ENCODE data around the gene ENGASE.

The ENGASE gene

DNA sequence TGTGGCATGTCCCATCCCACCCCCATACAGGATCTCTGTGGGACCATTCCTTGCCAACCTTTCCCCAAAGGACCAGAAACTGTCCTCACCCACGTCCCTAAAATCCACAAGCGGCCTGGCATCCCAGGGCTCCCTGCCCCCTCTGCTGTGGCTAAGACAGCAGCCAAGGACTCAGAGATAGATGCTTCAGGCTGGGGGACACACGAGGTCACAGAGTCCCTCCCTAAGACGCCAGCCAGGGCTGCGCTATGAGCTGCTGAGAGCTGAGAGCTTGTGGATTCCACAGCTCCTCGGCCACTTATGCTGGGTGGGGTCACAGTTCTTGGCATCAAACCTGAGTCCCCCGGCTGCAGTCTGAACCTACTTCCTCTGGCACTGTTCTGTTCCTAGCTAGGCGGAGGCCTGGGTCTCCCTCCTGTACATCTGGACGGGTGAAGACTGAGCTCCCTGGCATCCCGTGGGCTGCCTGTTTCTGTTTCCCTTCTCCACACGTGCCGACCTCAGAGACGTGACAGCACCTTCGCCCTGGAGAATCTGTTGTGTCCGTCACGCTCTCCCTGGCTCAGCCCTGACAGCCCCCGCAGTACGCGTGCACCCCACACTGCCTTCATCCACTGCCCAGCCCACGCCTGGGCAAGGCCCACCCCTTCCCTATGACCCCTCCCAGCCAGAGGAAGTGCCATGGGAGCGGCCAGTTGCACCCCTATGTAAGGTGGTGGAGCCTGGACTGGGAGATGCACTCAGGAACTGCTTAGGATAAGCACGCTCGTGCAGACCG, 61.2 kb downstream of the ENGASE start:
- no peak for DNase-seq (ENCODE audit: low read depth, low spot score)

Measured in iPS DF 19.7 (cell line).